ENCODE results near the gene BTD.

The BTD gene

GRCh38 chr3:15660055-15660935 is 58.8 kb downstream of the BTD start:
- no peak overlapping the region for H3K27ac ChIP-seq

DNA sequence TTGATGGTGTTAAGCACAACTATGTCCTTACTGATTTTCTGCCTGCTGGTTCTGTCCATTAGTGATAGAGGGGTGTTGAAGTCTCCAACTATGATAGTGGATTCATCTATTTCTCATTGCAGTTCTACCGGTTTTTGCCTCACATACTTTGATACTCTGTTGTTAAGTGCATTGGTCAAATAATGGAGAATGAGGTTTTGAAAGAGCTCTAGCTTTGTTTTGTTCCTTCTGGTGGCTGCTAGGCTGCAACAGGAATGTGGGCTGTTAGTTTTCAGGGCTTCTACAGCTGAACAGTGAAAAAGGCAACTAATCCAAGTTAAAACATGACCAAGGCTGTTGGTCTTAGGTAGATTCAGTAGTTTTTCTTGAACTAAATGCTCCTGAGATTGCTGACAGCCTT is 62.6 kb downstream of the BTD start:
- no peak overlapping the region for H3K27ac ChIP-seq
- DNase-seq (ENCODE audit: low read depth, low spot score), result no peak

More at GRCh38 chr3:15660055-15660935, 58.8 kb downstream of the BTD start:
- DNase-seq (ENCODE audit: low read depth, low spot score), result no peak

DNA sequence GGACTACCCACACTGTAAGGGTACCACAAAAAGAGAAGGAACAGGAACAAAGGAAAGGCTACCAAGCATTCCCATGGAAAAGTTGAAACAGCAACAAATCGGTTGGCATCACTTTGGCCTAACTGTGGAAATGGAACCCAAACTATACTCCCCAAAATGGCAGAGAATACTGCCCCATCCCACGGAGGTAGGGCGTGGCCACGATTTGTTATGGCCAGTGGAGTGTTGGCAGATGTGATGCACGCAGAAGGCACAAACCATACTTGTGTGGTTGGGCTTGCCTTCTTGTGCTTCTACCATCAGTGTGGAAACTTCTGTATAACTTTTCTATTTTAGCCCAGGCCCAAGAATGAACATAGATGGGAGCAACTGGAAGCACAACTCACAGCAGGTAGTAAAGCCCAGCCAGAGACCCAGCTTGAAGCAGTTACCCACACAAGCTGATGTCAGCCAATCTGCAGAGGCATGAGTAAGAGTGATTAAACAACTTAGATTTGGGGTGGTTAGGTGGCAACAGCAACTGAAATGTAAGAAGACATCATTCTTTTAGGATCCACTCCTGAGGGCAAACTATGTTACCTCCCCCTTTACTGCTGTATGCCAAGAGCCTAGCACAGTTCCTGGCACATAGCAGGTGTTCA is 64.1 kb downstream of the BTD start:
- H3K27ac ChIP-seq, result no peak overlapping the region
- DNase-seq (ENCODE audit: low read depth, low spot score), result no peak

GRCh38 chr3:15666277-15666676 is 64.7 kb downstream of the BTD start:
- DNase-seq (ENCODE audit: low read depth, low spot score), result no peak
- H3K27ac ChIP-seq, result no peak overlapping the region

DNA sequence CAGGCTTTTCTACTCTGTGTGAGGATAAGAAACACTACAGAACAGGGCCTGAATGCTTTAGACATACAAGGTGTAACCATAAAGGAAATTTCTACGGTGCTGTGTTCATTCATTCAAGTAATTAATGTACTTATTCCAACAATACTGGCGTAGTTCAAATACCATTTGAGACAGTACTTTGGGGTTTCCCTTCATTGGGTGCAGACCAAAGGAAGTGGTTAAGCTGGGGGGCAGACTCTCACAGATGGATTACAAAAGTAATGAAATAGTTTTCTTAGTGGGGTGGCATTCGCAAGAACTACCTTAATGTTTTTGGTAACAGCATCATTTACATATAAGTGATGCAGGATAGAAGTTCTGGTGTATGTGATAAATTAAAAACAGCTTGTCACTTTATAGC is 65.9 kb downstream of the BTD start:
- H3K27ac ChIP-seq, result no peak overlapping the region
- DNase-seq (ENCODE audit: low read depth, low spot score), result no peak

DNA sequence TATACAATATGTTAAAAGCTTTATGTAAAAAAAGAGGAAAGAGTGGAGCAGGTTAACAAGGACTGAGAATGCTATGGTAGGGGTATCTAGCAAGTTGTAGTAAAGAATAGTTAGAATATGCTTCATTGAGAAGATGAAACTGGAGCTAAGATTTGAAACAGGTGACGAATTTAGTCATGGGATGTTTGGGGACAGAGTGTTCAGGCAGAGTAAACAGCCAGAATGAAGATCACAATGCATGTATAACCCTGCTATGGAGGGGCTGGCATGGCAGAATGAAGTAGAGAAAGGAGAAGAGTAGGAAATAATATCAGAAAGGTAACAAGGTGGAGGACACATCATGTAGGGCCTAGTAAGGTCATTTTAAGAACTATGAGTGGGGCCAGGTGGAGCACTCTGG is 72.0 kb downstream of the BTD start:
- no peak for DNase-seq (ENCODE audit: low read depth, low spot score)
- H3K27ac ChIP-seq, result no peak overlapping the region

DNA sequence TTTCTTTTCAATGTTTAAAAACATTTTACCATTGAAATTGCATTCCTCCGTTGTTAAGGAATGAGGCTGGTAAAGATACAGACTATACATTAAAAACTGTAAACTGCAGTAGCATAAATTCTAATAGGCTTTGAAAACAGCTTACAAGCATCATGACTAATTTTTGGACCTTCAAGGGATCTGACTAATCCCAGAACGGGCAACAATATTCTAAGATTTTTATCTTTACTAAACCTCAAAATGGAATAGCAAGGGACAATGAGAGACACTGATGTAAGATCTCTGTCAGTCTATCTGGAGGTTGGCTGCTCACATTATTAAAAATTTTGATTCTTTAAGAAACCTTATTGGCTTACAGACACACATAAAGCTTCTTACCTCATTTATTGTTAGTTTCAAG is 74.7 kb downstream of the BTD start:
- no peak for DNase-seq (ENCODE audit: low read depth, low spot score)
- H3K27ac ChIP-seq, result no peak overlapping the region

- no peak for DNase-seq (ENCODE audit: low read depth, low spot score)
- no peak overlapping the region for H3K27ac ChIP-seq
Observed at GRCh38 chr3:15679306-15679705, 77.8 kb downstream of the BTD start.

GRCh38 chr3:15681668-15682067 is 80.1 kb downstream of the BTD start:
- H3K27ac ChIP-seq, result no peak overlapping the region
- no peak for DNase-seq (ENCODE audit: low read depth, low spot score)

DNA sequence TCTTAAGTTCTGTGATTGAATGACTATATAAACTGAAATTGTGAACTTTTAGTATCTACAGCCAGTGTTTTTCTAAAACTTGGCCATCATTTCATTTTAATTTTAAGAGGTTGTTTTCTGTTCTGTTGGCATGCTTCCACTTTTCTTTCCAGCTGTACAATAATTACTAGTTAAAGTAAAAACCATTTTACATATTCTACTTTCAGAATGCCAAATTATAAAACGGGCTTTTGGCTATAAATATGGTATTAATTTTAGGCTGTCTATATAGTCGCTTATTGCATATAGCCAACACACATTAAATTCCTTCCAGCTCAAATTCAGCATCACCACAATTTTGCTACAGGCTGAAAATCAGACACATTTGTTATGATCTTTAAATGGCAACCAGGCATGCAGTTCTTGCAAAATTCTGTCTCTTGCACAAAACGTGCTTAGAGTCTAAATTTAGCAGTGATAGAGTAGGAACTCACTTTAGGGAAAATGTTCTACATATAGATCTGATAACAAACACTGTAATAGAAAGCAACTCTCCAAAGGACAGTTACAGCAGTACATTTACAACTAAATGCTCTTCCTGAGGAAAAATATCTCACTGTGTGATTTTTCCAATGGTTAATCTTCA is 81.1 kb downstream of the BTD start:
- no peak overlapping the region for H3K27ac ChIP-seq
- DNase-seq (ENCODE audit: low read depth, low spot score), result no peak

DNA sequence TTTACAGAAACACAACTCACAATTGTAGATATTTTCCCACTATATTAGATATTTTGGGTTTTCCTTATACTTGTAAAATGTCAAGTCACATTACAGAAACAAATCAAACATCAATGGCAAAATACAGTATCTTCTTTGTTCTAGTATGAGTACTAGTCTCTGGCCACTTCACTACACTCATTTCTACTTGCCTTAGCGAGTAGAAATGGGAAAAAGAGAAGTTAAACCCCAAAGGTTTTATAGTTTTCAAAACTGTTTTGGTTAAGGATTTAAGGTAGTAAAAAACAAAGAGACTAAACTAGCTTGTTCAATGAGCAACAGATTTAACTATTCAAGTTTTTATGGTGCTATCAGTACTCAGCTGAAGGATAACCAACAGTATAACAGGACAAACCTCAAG is 81.7 kb downstream of the BTD start:
- no peak overlapping the region for H3K27ac ChIP-seq
- DNase-seq (ENCODE audit: low read depth, low spot score), result no peak

DNA sequence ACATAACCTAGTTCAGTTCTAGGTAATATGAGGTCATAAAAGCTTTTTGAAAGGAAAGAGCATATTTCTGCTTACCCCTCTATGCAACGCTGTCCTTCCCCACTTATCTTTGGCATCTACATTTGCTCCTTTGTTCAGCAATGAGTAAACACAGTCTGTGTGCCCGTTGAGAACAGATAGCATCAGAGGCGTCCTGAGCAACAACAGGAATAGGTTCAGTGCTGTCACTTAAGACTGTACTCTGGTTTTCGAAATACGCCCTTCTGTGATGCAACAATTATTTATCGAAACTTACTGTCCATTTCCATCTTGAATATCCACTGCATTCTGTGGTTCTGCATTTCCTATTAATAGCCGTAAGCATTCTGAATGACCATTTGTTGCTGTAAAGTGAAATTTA is 84.4 kb downstream of the BTD start:
- H3K27ac ChIP-seq, result no peak overlapping the region
- DNase-seq (ENCODE audit: low read depth, low spot score), result no peak

DNA sequence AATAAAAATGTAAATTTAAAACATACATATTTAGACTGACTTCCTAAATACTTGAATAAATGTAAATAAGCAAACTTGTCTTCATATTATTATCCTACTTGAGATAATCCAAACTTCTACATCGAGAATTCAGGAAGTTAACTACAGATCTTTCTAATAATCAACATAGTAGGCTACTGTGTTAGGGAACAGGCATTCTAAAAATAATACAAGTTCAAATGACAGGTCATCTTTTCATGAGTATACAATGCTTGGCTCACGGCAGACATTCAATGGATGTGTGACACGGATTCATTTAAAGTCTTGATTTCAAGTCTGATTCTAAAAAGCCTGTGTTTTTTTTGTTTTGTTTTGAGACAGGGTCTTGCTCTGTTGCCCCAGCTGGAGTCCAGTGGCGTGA is 88.7 kb downstream of the BTD start:
- DNase-seq (ENCODE audit: low read depth, low spot score), result no peak
- H3K27ac ChIP-seq, result no peak overlapping the region

- DNase-seq (ENCODE audit: low read depth, low spot score), result no peak
Observed at GRCh38 chr3:15690748-15691147, 89.2 kb downstream of the BTD start.

GRCh38 chr3:15693355-15693754 is 91.8 kb downstream of the BTD start:
- no peak for DNase-seq (ENCODE audit: low read depth, low spot score)

More at GRCh38 chr3:15690748-15691147, 89.2 kb downstream of the BTD start:
- no peak overlapping the region for H3K27ac ChIP-seq

DNA sequence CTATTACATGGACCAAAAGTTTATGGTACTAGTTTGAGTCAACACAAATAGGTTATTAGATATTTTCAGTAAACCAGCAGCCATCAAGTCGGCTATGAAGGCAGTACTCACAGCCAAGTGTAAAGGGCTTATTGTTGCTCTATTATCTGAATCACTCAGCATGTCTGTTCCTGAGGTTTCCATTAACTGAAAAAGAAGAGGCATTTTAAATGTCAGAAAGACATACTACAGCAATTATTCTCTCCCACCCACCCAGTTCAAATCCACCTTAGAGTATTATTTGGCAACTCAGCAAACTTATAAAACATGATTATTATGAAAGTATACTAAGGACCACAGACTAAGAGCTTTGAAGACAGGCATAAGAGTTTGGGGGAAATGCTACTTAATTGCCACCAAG is 93.1 kb downstream of the BTD start:
- H3K27ac ChIP-seq, result no peak overlapping the region
- no peak for DNase-seq (ENCODE audit: low read depth, low spot score)

More at GRCh38 chr3:15693355-15693754, 91.8 kb downstream of the BTD start:
- no peak overlapping the region for H3K27ac ChIP-seq
